Suprapubic skin (tissue), 4 donors: Measurements from ENCODE around the gene DBN1. TPM values are rescaled to one million over a fixed set of nuclear protein-coding genes. Genes with fewer than 3 reads are reported as not detected.

Experiments used
- DNase-seq, 2 donors: peaks; one replicate each; pipeline ENCODE4 v3.0.0-alpha.2; 2019; ENCODE audit warnings: low spot score in 2 of 2
- H3K27ac ChIP-seq: fragments of 200-600 bp; sonication (generic); one replicate; pipeline ENCODE4 v1.5.1; 2019
- H3K27me3 ChIP-seq: fragments of 200-600 bp; sonication (generic); one replicate; pipeline ENCODE4 v1.5.1; 2019
- H3K36me3 ChIP-seq: fragments of 200-600 bp; sonication (generic); one replicate; pipeline ENCODE4 v1.5.1; 2019
- H3K4me1 ChIP-seq: fragments of 200-600 bp; sonication (generic); one replicate; pipeline ENCODE4 v1.5.1; 2019
- H3K4me3 ChIP-seq: fragments of 200-600 bp; sonication (generic); one replicate; pipeline ENCODE4 v1.5.1; 2019; ENCODE audit warnings: mild to moderate bottlenecking
- H3K9me3 ChIP-seq: fragments of 200-600 bp; sonication (generic); one replicate; pipeline ENCODE4 v1.5.1; 2019
- CTCF ChIP-seq, 2 donors: fragments of 200-600 bp in 1 of 2; fragments of 450-650 bp in 1 of 2; sonication (generic) in 1 of 2; IDR thresholded peaks; one replicate each; pipeline ENCODE4 v1.5.1; 2016 to 2019; ENCODE audit warnings: antibody characterized with exemption in 2 of 2, mild to moderate bottlenecking in 1 of 2, moderate library complexity in 1 of 2
- EP300 ChIP-seq: sonication (generic); formaldehyde crosslinking; IDR thresholded peaks from one replicate; pipeline ENCODE4 v1.6.1; 2017; ENCODE audit warnings: antibody characterized with exemption
- POLR2A ChIP-seq, 2 donors: fragments of 450-650 bp; IDR thresholded peaks; one replicate each; pipeline ENCODE4 v1.6.1; 2017; ENCODE audit warnings: antibody characterized with exemption in 2 of 2, mild to moderate bottlenecking in 2 of 2, moderate library complexity in 2 of 2
- POLR2AphosphoS5 ChIP-seq, 3 donors: sonication (generic); formaldehyde crosslinking; IDR thresholded peaks; one replicate each; pipeline ENCODE4 v1.6.1; 2017; ENCODE audit warnings: antibody characterized with exemption in 3 of 3
- WGBS: methylation state at CpG from one replicate; pipeline ENCODE4 v1.1.5; 2018; 5-methylcytosine and 5-hydroxymethylcytosine counted together
- total RNA-seq, 4 donors: library from RNA; depleted of rRNA; stranded (reverse); fragments of >200 nt; gene quantifications; one replicate each; pipeline ENCODE4 v1.1.0, GENCODE V29; 2016

Gene DBN1
- total RNA-seq, 4 donors from 2014 or later: 13.1 to 43.4 (median 25.3) TPM

- TF ChIP-seq CTCF (IDR thresholded peaks at IDR 0.05) (peak in 1 of 2 donors; percentile 17), EP300 (no peak), POLR2A (IDR thresholded peaks at IDR 0.05) (no peak), POLR2AphosphoS5 (IDR thresholded peaks at IDR 0.05) (no peak)
- Histone ChIP-seq H3K9me3 (no peaks in the 10 kb centered on the region), H3K27me3 (no peaks in the 10 kb centered on the region), H3K4me1 (peaks cover 64% of the 10 kb centered on the region), H3K36me3 (peaks cover 13% of the 10 kb centered on the region), H3K4me3 (peak overlapping the region; percentile 78), H3K27ac (peak overlapping the region; percentile 86)
- WGBS: 31% methylated on average over 7 of the region's 12 CpGs
- DNase-seq: no peak
These were observed 22.8 kb upstream of the DBN1 start for GRCh38 chr5:177496070-177496726.

- no peak for DNase-seq
- Histone ChIP-seq H3K36me3 (peaks cover 20% of the 10 kb centered on the region), H3K4me3 (peak overlapping the region; percentile 78), H3K9me3 (no peaks in the 10 kb centered on the region), H3K27ac (peak overlapping the region; percentile 86), H3K4me1 (peaks cover 57% of the 10 kb centered on the region), H3K27me3 (no peaks in the 10 kb centered on the region)
- no peak for TF ChIP-seq POLR2A (IDR thresholded peaks at IDR 0.05)
- no peak for TF ChIP-seq EP300
- TF ChIP-seq POLR2AphosphoS5 (IDR thresholded peaks at IDR 0.05): no peak
- no peak for TF ChIP-seq CTCF (IDR thresholded peaks at IDR 0.05)
- 68% methylated on average over 7 of the region's 14 CpGs for WGBS
These were observed 22.0 kb upstream of the DBN1 start for GRCh38 chr5:177495243-177496060.

- TF ChIP-seq EP300 (no peak), POLR2A (IDR thresholded peaks at IDR 0.05) (no peak), POLR2AphosphoS5 (IDR thresholded peaks at IDR 0.05) (no peak), CTCF (IDR thresholded peaks at IDR 0.05) (no peak)
- DNase-seq: peak in 1 of 2 donors; percentile 84
- peak overlapping the region; percentile 7 for H3K4me3 ChIP-seq
- 54% methylated on average over 6 of the region's 11 CpGs for WGBS
- H3K4me1 ChIP-seq: peaks cover 57% of the 10 kb centered on the region
- H3K36me3 ChIP-seq: peaks cover 29% of the 10 kb centered on the region
- peak overlapping the region; percentile 86 for H3K27ac ChIP-seq
- H3K9me3 ChIP-seq: no peaks in the 10 kb centered on the region
- H3K27me3 ChIP-seq: no peaks in the 10 kb centered on the region
These were observed 21.1 kb upstream of the DBN1 start for GRCh38 chr5:177494346-177495195.

- Histone ChIP-seq H3K27me3 (no peaks in the 10 kb centered on the region), H3K9me3 (no peaks in the 10 kb centered on the region), H3K27ac (peak overlapping the region; percentile 86), H3K4me3 (no peak overlapping the region), H3K36me3 (peaks cover 36% of the 10 kb centered on the region), H3K4me1 (peaks cover 57% of the 10 kb centered on the region)
- no peak for DNase-seq
- WGBS: 100% methylated on average over 4 of the region's 5 CpGs
- TF ChIP-seq POLR2AphosphoS5 (IDR thresholded peaks at IDR 0.05) (no peak), CTCF (IDR thresholded peaks at IDR 0.05) (no peak), POLR2A (IDR thresholded peaks at IDR 0.05) (no peak), EP300 (no peak)
These were observed 20.4 kb upstream of the DBN1 start for GRCh38 chr5:177493795-177494345.
